CD4-positive, alpha-beta T cell treated with Interleukin-4 for 1 hour (primary cell): ENCODE data around the gene DUOXA2.

Experiments
- DNase-seq, 2 donors: peaks; one replicate each; pipeline ENCODE4 v3.0.0-alpha.2; 2020 to 2022

Gene DUOXA2

GRCh38 chr15:45138814-45139765, 25.0 kb downstream of the DUOXA2 start:
- no peak for DNase-seq

- DNase-seq = no peak
Measured at GRCh38 chr15:45139770-45140169, 25.6 kb downstream of the DUOXA2 start.

DNA sequence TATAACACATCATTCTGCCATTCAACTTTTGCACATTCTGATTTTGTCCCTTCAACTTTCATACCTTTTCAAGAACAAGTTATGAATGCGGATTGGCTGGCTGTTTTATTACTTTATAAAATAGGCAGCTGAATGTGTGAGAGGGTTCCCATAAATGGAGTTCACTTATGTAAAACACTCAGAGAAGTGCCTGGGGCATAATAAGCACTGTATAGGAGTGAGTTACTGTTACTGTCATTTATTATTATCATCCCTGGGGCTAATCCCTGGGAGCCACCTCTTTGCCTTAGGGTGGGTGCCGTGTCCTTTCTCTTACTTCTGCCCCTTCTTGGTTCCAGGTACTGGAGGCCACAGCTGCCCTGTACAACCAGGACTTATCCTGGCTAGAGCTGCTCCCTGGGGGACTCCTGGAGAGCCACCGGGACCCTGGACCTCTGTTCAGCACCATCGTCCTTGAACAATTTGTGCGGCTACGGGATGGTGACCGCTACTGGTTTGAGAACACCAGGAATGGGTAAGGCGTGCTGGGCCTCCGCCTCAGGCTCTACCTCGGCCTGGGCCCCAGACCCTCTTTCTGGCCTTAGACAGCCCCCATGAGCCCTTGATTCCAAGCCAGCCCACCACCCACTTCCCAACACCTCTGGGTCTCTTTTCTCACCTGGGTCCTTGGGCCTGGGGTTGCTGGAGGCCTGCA, 26.6 kb downstream of the DUOXA2 start:
- no peak for DNase-seq

GRCh38 chr15:45141386-45141785, 27.3 kb downstream of the DUOXA2 start:
- no peak for DNase-seq

DNA sequence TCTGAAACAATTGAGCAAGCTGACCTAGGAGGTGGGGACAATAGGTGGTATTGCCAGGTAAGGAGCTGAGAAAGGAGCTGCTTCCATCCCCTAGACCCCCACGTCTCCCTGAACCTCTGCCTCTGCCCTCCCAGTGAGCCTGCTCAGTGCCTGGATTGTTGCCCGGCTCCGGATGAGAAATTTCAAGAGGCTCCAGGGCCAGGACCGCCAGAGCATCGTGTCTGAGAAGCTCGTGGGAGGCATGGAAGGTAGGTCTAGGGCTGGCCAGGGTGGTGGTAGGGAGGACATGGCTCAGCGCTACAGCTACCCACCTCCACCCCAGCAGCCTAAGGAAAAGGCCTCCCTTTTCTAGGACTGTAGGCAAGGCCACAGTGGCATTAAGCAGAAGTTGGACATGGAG, 28.9 kb downstream of the DUOXA2 start:
- no peak for DNase-seq

DNA sequence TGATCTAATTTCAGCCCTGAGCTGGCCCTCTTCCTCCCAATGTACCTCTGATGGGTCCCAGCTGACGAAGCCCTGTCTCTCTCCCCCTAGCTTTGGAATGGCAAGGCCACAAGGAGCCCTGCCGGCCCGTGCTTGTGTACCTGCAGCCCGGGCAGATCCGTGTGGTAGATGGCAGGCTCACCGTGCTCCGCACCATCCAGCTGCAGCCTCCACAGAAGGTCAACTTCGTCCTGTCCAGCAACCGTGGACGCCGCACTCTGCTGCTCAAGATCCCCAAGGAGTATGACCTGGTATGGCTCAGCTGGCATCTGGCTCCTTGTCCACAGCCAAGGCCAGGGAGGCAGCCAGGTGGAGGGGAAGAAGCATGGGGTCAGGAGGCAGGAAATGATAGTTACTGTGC, 29.8 kb downstream of the DUOXA2 start:
- no peak for DNase-seq

DNA sequence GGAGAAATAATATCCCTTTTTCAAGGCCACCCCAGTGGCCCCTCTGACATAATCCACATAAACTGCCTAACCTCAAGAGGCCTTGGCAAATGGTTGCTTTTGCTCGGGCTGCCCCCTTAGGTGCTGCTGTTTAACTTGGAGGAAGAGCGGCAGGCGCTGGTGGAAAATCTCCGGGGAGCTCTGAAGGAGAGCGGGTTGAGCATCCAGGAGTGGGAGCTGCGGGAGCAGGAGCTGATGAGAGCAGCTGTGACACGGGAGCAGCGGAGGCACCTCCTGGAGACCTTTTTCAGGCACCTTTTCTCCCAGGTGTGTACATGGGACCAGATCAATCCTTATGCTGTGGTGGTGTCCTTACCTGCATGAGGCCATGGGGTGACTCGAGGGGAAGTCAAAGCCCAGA, 30.6 kb downstream of the DUOXA2 start:
- DNase-seq = no peak

- no peak for DNase-seq
Measured at GRCh38 chr15:45146405-45146804, 32.3 kb downstream of the DUOXA2 start.

DNA sequence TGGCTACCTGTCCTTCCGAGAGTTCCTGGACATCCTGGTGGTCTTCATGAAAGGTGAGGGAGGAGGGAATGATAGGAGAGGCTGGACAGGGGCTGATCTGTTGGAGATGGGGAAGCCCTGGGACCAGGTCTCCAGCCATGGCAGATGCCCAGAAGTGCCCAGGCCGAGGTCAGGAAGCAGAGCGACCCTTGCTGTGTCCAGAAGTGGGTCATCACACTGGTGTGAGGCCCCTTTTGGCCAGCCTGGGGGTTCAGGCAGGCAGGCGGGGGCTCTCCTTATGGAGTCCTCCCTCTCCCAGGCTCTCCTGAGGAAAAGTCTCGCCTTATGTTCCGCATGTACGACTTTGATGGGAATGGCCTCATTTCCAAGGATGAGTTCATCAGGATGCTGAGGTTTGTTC, 33.5 kb downstream of the DUOXA2 start:
- no peak for DNase-seq

- DNase-seq = no peak
Measured at GRCh38 chr15:45148076-45149059, 34.2 kb downstream of the DUOXA2 start.

DNA sequence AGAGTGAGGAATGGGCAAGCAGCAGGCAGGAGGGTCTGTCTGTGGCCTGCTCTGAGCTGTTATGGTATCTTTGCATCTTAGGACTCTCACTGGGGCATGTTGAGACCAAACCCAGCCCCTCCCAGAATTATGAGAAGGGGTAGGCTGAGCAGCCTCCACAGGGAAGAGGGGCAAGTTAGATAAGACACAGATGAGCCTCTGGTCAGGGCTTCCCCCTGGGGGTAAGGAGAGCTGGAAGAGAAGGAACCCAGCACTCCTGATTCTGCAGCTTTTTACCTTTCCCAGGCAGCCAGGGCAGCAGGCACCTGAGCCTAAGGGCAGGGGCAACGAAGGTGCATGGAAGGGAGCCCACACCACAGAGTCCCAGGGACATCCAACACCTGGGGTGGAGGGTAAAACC, 34.9 kb downstream of the DUOXA2 start:
- no peak for DNase-seq

DNA sequence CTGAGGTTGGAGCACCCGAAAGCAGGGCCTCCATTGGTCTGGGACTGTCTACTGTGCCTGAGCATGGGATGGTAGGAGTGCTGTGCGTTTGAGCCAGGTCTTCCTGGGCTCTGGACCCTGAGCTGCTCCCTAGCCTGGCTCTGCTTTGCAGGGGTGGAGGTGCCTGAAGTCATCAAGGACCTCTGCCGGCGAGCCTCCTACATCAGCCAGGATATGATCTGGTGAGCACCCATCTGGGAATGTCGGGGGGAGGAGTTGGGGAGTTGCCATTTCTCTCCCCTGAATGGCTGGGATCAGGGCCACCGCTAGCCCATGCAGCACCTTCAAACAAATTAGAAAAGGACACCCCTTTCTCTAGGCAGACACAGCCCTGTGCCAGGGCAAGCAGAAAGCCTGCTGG, 36.4 kb downstream of the DUOXA2 start:
- DNase-seq = no peak

GRCh38 chr15:45150997-45151396, 36.9 kb downstream of the DUOXA2 start:
- no peak for DNase-seq

DNA sequence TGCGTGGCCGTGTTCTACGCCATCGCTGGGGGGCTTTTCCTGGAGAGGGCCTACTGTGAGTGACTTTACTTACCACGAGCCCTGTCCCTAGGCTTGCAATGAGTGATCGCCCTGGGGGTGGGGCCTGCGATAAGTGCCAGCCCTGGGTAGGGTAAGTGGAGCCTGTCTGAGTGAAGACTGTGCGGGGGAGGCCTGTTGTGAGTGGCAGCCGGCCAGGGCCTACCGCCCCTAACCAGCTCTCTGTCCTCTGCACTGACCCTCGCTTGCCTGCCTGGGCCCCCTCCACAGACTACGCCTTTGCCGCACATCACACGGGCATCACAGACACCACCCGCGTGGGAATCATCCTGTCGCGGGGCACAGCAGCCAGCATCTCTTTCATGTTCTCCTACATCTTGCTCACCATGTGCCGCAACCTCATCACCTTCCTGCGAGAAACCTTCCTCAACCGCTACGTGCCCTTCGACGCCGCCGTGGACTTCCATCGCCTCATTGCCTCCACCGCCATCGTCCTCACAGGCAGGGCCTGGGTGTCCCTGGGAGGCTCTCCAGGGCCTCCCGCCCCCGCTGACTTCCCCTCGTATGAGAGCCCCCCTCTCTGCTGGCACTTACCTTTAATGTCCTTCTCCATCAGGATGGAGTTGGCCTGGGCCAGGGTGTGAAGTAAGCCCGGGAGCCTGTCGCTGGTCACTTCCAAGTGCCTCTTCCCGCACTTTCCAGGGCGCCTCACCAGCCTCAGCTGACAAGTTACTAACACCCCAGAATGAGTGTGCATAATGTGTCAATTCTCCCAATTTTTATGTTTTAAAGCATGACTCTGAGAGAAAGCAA, 38.1 kb downstream of the DUOXA2 start:
- no peak for DNase-seq

DNA sequence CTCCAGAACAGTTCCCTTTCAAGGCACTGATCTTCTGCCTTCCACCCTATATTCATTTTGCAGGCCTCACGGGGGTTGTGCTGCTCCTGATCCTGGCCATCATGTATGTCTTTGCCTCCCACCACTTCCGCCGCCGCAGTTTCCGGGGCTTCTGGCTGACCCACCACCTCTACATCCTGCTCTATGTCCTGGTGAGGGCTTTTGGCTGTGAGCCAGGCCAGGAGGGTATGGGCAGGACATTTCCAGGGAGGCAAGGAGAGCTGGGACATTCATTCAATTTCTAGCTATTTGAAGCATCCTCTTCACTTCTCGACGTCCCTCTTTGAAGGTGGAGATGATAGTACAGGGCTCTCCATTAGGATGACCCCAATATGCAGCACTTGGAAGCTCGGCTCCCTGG, 41.6 kb downstream of the DUOXA2 start:
- no peak for DNase-seq

DNA sequence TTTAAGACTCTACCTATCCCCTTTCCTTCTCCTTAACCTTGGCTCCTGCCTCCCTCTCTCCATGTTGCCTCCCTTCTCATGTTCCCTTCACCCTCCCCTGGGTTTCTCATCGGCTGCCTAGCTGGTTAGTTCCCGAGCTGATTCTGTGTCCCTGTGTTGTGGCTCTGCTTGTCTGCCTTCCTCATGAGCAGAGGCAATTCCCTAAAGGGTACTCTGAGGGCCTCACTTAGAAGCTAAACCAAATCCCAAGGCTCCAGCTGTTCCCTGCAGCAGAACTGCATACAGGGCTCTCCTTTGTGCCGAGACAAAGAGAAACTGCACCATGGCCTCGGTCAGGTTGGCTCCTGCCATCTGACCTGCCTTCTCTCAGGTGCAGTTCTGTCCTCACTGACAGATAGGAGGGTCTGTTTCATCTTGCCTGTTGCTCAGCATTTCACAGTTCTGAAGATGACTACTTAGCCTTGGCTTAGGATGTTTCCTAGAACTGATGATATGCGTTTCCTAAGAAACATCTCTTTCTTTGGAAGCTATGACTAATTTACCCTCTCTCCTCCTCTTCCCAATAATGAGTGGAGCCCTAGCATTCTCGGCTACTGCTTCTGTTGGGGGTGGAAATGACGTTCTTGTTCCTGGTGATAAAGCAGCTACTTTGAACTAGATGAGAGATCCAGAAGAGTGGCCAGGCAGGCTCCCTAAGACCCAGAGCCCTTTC, 42.8 kb downstream of the DUOXA2 start:
- DNase-seq = no peak

- DNase-seq = no peak
Measured at GRCh38 chr15:45157974-45158373, 43.8 kb downstream of the DUOXA2 start.

- no peak for DNase-seq
Measured at GRCh38 chr15:45161666-45162065, 47.5 kb downstream of the DUOXA2 start.

DNA sequence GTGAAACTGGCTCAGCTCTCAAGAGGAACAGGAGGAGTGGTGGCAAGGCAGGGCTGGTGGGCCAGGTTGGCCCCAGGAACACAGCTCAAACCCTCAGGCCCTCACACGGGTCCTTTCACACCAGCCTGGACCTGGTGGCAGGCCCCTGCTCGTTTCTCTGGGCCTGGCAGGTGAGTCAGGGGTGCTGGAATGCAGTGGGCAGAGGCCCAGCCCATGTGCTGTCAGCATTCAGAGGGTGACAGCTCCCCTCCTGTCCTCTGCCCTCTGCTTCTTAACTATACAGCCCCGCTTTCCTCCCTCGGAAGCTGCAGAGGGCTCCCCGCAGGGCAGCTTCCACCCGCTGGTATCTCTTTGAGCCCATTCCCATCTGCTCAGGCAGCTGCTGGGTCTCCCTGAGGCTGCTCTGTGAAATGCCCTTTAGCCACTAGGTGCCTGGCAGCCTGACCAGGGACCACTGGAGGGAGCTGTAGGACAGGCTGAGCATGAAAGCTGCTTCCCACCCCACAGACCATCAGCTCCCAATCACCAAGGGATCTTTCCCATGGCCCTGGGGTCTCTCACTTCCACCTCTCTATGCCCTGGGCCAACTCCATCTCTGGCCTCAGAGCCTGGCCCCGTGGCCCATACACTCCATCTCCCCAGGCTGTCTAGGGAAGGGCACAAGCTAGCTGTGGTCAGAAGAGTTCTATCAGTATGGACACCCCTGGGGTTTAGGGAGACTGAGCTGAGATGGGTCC, 48.8 kb downstream of the DUOXA2 start:
- peak; percentile 67 to 75 for DNase-seq

- no peak for DNase-seq
Measured at GRCh38 chr15:45163508-45163856, 49.4 kb downstream of the DUOXA2 start.

DNA sequence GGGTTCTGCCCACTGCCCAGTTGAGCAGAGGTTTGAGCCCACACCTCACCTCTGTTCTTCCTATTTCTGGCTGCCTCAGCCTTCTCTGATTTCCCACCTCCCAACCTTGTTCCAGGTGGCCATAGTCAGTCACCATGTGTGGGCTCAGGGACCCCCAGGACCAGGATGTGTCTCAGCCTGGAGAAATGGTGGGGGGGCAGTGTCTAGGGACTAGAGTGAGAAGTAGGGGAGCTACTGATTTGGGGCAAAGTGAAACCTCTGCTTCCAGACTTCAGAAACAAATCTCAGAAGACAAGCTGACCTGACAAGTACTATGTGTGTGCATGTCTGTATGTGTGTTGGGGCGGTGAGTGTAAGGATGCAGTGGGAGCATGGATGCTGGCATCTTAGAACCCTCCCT, 50.8 kb downstream of the DUOXA2 start:
- DNase-seq = no peak
